Activated CD4-positive, alpha-beta T cell treated with anti-CD3 and anti-CD28 coated beads, Interleukin-10, Interleukin-2, amounts not matched to agents 100 ng/mL and 50 ng/mL, durations not matched to agents 16 hours and 8 hours (primary cell): Measurements from ENCODE around the gene PSMA7.
A peak's percentile ranks its signal among the peaks of the same experiment; 100 is the strongest.
"Not testable (repeated sequence)": the region's sequence is repeated elsewhere in the genome, so short reads cannot be mapped to it uniquely, and the experiment has no call there.

ENCODE experiments used
- DNase-seq: peaks from one replicate; pipeline ENCODE4 v3.0.0-alpha.2; 2020

PSMA7 gene

DNA sequence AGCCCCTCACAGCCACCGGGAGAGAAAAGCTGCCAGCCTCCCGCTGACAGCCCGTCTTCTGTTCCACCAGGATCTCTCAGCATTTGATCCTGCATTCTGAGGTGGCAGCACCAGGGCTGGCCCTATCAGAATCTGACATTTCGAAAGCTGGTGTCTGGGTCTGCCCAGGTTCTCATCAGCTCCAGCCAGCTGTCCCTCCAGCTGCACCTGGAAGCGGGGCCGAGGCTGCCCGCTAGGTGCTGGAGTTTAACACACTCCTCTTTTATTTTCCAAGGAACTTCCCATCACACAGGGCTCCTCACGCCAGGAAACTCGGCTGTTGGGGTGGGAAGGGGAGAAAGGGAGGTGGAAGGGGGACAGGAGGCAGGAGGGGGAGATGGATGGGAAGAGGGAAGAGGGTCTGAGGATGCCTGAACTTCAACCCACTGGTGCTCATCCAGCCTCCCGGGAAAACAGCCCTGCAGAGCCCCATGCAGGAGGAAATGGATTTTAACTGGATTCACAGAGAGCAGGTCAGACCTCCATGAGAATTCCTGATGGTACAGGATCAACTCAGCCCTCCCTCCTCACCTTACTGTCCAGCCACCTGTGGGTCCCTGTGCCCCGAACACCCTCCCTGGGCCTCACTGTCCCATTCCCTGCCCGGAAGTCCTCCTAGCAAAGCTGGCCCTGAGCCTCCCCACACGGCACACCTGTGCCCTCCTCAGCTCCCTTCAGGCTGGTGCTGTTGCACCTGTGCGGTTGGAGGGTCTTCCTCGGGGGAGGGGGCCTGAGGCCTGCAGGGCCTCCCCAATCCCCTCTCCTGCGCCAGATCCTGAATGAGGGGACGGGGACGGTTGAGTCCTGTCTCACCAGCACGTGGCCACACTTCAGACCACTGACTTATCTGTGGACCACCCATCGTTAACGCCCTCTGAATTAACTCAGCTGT lies 24.8 kb downstream of the PSMA7 start:
- no peak for DNase-seq

DNA sequence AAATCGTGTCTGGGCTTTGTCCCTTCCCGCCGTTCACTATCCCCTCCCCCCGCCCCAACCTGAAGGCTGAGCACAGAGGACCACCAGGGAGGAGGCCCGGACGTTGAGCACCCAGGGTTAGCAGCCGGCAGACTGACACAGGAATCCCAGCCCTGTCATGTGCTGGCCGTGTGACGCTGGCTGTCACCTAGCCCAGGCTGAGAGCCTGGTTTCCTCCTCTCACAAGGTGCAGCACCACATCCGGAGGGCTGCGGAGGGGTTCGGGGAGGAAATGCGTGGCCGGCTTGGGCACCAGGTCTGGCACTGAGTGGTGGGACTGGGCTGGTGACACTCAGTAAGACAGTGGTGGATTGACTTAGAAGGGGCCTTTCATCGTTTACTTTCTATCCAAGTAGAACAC lies 25.5 kb downstream of the PSMA7 start:
- DNase-seq = peak; percentile 65

DNA sequence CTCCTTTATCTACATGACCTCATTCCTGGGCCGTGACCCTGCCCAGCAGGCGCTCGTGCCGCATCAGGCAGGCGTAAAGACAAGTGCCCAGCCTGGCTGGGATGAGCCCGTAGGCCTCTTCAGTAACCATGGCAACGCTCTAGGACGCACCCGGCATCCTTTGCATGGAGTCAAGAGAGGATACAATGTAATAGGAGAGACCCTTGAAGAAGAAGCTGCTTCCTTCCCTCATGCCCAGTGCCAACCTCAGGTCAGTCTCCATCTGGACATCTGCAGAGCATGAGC lies 25.9 kb downstream of the PSMA7 start:
- no peak for DNase-seq

DNA sequence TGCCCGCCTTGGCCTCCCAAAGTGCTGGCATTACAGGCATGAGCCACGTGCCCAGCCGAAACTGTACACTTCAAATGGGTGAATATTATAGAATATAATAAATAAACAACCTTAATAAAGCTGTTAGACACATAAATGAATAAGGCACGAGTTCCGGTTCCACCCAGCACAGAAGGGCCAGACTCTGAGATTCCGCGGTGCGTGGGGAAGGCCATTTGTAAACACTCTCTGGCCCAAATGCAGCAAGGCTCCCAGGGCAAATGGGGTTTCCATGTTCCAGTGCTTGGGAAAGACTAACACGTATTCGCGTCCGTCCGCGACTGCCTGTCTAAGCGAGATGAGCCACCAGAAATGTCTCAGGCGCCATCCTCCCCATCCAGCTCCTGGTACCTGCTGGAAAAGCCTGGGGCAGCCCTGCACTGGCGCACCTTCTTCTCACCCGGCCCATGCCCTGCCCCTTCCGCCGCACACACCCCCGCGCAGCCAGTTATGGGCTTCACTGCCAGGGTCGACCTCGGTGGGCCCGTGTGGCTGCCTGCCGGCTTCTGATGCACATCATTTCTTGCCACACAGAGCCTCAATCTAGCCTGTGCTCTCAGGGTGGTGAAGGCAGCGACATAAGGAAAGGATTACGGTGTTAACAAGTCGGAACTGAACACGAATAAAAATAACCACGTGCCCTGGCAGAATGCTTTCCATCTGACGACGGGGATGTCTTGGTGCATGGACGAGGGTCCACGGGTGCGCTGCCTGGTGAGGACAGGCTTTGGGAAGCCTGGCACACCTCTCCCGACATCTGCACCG lies 26.4 kb downstream of the PSMA7 start:
- DNase-seq = no peak

DNA sequence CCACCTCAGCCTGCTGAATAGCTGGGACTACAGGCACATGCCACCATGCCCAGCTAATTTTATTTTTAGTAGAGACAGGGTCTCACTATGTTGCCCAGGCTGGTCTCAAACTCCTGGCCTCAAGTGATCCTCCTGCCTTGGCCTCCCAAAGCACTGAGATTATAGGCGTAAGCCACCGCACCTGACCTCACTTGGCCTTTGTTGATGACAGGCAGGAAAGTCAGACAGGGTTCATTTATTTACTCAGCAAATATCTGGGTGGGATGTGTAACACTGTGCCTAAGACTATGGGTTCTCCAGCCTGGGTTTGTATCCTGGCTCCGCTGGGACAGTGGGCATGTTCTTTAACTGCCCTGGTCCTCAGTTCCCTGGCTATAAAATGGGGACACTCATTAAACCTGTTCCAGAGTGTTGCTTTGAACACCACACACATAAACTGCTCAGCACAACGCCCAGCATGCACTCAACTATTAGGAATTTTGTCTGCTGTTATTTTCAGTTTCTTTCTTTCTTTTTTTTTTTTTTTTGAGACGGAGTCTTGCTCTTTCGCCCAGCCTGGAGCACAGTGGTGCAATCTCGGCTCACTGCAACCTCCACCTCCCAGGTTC lies 27.3 kb downstream of the PSMA7 start:
- DNase-seq = not testable (repeated sequence)

DNA sequence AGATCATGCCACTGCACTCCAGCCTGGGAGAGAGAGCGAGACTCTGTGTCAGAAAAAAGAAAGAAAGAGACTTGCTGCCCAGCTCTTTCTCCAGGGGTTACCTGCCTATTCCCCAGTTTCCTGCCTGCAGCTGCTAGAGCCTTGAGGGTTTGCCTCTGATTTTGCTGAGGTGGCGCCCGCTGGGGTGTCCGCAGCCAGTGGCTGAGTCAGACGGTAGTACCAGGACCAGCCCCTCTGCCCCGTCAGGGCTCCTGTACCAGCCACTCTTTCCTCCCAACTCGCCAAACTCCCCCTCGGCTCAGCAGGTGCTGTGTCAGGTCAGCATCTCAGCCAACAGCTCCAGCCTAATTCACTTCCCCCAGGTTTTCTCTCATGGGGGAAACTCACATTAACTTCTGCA lies 28.3 kb downstream of the PSMA7 start:
- no peak for DNase-seq

DNA sequence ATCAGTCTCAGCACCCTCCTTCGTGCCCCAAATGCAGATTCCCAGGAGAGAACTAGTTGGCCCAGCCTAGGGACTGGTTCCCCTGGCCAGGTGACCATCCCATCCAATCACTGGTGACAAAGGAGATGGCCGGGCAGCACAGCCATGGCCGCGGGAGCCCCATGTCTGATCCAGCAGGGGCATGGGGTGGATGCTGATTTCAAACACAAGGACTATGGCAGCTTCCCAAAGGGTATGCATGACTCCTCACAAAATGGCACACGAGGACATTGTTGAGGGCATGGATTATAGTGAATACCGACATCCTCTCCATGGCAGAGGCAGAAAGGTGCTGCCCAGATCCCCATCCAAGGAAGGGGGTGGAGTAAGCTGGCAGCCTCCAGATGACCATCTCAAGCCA lies 30.8 kb downstream of the PSMA7 start:
- DNase-seq = no peak

DNA sequence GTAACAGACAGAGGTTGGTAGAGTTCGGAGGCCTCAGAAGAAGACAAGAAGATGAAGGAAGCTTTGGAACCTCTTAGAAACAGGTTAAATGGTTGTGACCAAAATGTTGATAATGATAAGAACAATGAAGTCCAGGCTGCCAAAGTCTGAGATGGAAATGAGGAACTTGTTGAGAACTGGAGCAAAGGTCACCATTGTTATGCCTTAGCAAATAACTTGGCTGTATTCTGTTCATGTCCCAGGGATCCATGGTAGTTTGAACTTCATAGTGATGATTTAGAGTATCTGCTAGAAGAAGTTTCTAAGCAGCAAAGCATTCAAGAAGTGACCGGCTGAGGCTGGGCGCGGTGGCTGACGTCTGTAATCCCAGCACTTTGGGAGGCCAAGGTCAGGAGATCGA lies 32.0 kb downstream of the PSMA7 start:
- no peak for DNase-seq

DNA sequence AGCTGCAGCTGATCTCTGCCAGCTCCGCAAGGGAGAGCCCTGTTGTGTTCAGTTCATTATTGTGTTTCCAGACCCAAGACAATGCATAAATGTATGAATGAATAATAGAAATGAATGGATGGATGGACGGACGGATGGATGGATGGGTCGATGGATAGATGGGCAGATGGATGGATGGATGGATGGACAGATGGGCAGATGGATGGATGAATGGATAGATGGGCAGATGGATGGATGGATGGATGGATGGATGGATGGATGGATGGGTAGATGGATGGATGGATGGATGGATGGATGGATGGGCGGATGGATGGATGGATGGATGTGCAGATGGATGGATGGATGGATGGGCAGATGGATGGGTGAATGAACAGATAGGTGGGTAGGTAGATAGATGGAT lies 37.6 kb downstream of the PSMA7 start:
- no peak for DNase-seq

DNA sequence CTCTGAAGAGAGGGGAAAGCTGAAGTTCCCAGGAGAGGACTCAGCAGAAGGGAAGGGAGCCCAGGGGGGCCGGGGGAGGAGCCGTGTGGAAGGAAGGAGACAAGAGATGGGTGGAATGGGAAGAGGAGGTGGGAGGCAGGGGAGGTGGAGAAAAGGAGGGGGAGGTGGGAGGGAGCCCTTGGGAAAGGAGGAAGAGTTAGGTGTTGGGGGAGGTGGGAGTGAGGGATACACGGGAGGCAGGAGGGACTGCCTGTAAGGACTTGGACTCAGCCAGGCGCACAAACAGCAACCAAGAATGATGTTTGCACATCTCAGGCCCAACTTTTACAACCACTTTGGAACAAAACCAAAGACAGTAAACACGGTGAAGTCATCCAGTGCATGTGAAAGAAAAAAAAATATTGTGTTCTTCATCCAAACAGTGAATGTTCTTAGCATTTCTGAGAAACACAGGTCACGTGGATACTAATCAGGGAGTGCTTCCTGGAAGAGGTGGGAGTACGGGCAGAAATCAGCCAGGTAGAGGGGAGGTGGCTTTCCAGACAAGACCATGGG lies 38.3 kb downstream of the PSMA7 start:
- DNase-seq = no peak

DNA sequence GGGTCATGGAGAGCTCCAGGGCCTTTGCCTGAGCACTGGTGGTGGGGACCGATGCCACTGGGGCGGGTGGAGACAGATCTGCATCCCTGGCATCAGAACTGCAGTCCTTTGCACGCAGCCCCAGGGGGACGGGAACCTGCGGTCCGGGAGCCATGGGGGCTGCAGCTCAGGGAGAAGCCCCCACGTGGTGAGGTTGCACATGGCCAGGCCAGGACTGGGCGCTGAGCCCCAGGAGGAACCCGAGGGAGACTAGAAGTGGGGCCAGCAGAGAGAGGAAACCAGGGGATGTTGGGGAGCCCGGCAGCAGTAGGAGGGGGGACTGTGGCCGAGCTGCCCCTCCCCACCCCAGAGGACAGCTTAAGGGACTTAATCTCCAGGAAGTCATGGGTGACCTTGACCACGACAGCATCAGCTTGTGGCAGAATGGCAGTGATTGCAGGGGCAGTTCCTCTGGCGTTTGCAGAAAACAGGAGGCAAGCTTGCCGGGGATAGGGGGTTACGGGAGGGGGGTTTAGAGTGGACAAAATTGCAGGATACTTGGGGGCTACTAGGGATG lies 38.9 kb downstream of the PSMA7 start:
- no peak for DNase-seq

DNA sequence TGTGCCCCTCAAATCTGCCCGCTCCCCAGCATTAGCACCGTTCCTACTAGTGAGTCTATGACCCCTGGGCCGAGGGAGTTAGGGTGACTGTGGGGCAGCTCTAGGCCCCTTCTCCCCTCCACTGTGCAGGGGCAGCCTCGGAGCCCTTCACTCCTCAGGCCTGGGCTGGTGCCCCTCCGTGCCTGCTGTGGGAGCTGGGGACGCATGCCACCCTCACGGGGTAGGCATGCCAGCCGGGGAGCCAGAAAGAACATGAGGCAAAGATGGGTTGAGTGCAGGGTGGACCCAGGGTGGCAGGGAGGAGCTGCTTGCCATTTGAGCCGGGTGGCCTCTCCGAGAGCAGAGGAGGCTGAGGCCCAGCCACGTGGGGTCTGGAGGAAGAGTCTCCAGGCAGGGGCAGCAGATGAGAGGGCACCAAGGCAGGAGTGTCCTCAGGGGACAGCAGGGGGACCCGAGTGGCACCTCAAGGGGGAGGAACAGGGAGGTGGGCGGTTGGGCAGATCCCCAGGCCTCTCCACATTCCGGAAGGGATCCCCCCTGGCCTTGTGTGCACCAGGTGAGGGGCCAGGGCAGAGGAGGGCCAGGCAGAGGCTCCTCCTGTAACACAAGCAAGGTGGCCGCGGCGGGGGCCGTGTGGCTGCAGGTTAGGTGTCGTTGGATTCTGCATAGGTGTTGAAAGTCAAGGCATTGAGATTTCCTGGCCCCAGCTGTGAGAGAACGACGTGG lies 39.5 kb downstream of the PSMA7 start:
- no peak for DNase-seq

DNA sequence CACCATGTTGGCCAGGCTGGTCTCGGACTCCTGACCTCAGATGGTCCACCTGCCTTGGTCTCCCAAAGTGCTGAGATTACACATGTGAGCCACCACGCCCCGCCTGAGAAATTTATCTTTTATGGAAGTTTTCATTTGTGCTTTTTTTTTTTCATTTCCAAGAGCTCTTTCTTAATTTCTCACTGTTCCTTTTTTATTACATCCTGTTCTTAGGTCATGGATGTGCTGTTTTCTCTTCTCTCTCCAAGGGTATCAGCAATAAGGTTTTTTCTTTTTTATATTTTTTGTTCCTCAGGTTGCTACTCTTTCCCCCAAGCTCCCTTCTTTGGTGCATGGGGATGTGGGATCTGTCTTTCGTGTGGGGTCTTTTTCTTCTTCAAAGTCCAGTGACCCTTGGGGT lies 42.1 kb downstream of the PSMA7 start:
- DNase-seq = no peak

DNA sequence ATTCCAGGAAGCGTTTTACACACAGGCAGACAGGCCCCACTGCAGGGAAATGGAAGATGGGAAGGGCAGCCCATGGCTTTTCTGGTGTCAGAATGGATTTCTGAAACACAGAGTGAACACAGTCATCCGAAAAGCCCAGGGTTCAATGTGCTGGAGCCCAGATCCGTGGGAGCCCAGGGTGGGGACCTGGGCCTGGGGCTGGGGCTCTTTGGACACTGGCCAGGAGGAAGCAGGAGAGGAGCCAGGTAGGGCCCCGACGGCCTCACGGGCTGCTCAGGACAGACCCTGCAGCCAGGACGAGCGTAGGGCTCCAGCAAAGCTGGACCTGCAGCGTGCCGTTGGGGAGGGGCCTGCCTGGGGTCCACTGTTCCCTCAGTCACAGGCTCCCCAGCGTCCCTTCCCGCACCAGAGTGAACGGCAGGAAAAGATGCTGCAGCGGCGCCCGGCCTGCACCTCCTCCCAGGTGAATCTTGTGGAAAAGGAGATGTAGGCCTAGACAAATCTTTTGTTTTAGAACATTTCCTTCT lies 45.2 kb downstream of the PSMA7 start:
- no peak for DNase-seq

DNA sequence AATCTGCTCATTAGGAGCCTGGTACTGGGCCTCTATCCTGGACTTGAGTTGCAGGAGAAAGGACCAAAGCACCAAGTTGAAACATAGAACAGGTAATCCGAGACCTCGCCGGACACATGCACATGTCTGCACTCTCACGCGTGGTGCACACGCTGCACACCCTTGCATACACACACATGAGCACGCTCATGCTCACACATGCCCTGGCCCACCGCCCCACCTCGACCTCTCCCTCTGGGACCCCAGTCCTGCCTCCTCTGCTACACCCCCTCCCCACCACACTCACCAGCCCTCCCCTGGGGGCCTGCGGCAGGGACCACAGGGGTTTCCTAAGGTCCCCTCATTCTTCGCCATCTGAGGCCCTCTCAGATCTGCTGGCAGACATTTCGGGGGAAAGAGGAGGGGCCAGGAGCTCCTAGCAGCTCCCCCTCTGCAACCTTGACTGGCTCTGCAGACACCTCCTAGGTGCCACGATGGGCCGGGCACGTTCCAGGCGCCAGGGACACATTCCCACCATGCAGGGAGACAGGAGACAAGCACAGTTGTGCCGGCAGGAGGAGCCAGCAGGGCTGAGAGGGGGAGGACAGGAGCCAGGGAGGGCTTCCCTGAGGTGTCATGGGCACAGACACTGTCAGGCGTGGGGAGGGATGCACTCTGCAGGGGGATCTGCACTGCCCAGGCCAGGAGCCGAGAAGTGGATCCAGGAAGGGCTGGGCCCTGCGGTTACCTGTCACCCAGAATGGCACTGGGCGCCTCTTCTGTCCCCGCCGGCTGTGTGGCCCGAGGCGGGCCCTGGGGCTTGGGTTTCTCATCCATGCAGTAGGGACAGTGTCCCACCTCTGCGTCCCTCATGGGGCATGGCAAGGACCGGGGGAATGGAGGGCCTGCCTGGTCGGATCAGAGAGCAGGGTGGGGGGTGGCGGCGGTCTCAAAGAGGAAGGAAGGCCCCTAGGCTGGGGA lies 46.5 kb downstream of the PSMA7 start:
- no peak for DNase-seq

DNA sequence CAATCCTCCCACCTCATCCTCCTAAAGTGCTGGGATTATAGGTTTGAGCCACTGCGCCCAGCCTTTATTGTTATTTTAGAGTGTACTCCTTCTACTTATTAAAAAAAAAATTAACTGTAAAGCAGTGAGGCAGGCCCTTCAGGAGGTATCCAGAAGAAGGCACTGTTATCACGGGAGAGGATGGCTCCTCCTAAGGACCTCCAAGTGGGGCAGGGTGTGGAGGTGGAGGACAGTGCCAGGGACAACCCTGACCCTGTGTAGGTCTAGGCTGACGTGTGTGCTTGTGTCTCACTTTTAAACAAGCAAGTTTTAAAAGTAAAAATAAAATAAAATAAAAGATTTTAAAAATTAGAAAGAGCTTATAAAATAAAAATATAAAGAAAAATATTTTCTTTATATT lies 53.8 kb downstream of the PSMA7 start:
- DNase-seq = no peak

DNA sequence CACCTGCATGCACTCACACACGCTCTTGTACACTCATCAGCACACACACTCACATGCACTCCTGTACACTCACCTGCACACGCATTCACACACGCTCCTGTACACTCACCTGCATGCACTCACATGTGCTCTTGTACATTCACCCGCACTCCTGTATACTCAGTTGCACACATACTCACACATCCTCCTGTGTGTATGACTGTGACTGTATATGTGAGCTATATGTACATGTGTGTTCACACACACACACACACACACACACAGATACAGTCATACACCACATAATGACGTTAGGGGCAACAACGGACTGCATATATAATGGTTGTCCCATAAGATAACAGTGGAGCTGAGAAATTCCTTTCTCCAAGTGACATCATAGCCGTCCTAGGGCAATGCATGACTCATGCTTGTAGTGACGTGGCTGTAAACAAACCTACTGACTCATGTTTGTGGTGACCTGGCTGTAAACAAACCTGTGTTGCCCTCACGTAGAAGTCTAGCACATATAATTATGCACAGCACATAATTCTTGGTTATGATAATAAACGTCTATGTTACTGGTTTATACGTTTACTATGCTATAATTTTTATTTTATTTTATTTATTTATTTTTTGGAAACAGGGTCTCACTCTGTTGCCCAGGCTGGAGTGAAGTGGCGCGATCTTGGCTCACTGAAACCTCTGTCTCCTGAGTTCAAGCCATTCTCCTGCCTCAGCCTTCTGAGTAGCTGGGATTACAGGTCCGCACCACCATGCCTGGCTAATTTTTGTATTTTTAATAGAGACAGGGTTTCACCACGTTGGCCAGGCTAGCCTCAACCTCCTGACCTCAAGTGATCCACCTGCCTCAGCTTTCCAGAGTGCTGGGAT lies 54.7 kb downstream of the PSMA7 start:
- DNase-seq = peak; percentile 35

DNA sequence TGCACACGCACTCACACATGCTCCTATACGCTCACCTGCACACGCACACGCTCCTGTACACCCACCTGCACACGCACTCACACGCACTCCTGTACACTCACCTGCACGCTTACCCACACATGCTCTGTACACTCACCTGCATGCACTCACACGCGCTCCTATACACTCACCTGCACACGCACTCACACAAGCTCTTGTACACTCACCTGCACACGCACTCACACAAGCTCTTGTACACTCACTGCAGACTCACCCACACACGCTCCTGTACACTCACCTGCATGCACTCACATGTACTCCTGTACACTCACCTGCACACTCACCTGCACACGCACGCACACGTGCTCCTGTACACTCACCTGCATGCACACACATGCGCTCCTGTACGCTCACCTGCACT lies 55.6 kb downstream of the PSMA7 start:
- no peak for DNase-seq

DNA sequence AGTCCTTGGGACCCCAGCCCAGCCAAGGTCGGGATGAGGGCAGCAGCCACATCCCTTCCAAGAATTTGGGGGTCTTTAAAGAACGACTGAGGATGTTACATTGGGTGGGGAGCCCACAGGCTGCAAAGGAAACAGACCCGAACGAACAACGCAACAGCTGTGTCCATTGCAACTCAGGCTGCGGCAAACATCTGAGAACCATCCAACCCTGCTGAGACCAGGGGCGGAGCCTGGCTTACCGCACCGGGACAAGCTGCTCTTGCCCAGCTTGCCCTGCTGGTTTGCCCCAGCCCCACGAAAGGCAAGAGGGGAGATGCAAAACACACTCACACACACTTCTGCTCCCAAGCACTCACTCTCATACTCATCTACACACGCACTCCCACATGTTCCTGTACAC lies 56.0 kb downstream of the PSMA7 start:
- DNase-seq = no peak
